Fibroblast of lung (primary cell): ENCODE data around the gene SLMAP.

Experiments used
- EZH2 ChIP-seq: IDR thresholded peaks from 2 replicates; pipeline ENCODE4 v1.5.1; 2012; ENCODE audit warnings: low read length, control low read depth, mild to moderate bottlenecking; ENCODE audit errors: missing control alignments
- TF ChIP-seq, protein P1 (sequence below), 2 donors: IDR thresholded peaks in 1 of 2; conservative IDR thresholded peaks in 1 of 2; 1 replicate in 1 of 2; 2 replicates in 1 of 2; pipeline ENCODE4 v1.5.1; 2011 to 2012; ENCODE audit warnings: low read length in 2 of 2, control low read depth in 1 of 2, inconsistent platforms in 1 of 2, low read depth in 1 of 2, mild to moderate bottlenecking in 1 of 2

DNA sequence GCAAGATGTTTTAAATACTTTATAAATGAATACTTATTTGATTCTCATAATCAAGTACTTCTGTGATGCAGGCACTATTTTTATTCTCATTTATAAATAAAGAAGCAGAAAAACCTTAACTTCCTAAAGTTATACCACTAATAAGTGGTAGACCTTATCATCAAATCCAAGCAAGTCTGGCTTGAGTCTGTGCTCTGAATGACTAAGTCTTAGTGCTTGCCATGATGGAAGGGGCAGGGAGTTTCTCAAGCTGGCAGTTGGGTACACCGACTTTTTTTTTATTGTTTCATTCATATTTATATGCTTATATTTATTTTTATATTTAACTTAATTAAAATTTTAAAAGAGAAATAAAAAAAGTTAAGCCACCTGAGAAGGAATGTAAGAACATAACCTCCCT lies 23.6 kb downstream of the SLMAP start:
- TF ChIP-seq, protein P1, sequence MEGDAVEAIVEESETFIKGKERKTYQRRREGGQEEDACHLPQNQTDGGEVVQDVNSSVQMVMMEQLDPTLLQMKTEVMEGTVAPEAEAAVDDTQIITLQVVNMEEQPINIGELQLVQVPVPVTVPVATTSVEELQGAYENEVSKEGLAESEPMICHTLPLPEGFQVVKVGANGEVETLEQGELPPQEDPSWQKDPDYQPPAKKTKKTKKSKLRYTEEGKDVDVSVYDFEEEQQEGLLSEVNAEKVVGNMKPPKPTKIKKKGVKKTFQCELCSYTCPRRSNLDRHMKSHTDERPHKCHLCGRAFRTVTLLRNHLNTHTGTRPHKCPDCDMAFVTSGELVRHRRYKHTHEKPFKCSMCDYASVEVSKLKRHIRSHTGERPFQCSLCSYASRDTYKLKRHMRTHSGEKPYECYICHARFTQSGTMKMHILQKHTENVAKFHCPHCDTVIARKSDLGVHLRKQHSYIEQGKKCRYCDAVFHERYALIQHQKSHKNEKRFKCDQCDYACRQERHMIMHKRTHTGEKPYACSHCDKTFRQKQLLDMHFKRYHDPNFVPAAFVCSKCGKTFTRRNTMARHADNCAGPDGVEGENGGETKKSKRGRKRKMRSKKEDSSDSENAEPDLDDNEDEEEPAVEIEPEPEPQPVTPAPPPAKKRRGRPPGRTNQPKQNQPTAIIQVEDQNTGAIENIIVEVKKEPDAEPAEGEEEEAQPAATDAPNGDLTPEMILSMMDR (conservative IDR thresholded peaks at IDR 0.05 in 1 of 2, IDR thresholded peaks at IDR 0.05 in 1 of 2; ENCODE audit: low read depth in 1 of 2, low read length in 2 of 2) = no peak
- no peak for TF ChIP-seq EZH2
